HK-2 (cell line): ENCODE measurements around the gene PEMT.
"Not testable (repeated sequence)": the region's sequence is repeated elsewhere in the genome, so short reads cannot be mapped to it uniquely, and the experiment has no call there.

Experiments
- DNase-seq: peaks from one replicate; pipeline ENCODE4 v3.0.0-alpha.2; 2018; ENCODE audit not compliant: unreplicated experiment

The PEMT gene, protein sequence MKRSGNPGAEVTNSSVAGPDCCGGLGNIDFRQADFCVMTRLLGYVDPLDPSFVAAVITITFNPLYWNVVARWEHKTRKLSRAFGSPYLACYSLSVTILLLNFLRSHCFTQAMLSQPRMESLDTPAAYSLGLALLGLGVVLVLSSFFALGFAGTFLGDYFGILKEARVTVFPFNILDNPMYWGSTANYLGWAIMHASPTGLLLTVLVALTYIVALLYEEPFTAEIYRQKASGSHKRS

DNA sequence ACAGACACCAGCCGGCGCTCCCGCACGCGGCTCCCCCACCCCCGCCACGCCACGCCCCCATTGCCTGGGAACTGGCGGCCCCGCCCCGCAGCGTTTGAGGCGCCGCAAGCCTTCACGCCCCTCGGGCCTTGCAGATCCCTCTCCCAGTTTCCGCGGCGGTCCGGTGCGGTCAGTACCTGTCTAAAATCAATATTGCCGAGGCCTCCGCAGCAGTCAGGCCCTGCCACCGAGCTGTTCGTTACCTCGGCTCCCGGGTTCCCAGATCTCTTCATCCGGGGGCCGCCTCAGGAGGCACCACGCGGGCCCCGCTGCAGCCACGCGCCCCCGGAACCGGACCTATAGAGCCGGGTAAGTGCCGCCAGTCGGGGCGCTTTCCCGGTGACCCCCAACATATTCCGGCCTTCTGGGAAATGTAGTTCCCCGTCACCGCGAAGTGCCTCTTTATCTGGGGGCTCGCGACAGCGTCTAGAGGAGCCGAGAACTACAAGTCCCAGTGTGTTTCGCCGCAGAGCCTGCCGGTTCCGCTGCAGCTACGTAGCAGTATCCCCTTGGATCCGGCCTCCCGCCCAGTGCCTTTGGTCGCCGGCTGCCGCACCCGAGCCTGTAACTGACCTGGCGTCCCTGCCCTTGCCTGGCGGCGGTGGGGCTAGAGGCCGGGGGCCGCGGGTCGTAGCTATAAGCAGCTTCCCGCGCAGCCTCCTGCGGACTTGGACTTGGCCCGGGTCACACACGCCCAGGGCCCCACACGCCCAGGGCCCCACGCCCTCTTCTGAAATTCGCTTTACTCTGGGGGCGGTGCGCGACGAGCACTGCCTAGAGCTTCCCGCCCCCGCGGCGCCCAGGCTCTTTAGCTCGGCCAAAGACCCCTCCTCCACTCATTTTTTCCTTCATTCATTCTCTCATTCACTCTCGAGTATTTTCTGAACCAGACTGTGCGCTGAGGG lies at the start of gene PEMT:
TSS of gene PEMT (minus strand) at position 354 of the 944 bp plus-strand sequence. CDS start at position 272, 82 bp downstream.
- DNase-seq: peak; percentile 95

DNA sequence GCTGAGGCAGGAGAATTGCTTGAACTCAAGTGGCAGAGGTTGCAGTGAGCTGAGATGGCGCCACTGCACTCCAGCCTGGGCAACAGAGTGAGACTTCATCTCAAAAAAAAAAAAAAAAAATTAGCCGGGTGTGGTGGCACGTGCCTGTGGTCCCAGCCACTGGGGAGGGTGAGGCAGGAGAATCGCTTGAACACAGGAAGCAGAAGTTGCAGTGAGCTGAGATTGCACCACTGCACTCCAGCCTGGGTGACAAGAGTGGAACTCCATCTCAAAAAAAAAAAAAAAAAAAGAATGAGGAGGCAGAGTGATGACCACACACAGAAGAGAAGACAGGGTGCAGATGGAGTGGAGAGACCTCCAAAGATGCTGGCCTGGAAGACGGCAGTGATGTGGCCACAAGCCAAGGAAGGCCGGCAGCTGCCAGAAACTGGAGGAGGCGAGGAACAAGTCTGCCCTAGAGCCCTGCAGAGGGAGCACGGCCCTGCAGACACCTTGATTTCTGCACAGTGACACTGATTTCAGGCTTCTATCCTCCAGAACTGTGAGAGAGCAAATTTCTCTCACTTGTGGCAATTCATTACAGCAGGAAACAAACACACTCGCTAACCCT lies 48.3 kb upstream of the PEMT start:
- DNase-seq: not testable (repeated sequence)

DNA sequence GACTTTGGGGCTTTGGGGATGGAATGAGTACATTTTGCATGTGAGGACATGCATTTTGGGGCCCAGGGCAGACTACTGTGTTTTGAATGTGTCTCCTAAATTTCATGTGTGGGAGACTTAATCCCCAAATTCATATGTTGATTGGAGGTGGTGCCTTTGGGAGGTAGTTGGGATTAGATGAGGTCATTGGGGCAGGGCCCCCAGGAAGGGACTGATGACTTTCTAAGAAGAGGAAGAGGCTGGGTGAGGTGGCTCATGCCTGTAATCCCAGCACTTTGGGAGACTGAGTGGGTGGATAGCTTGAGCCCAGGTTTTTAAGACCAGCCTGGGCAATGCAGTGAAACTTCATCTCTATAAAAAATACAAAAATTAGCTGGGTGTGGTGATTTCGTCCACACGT lies 47.0 kb upstream of the PEMT start:
- no peak for DNase-seq

DNA sequence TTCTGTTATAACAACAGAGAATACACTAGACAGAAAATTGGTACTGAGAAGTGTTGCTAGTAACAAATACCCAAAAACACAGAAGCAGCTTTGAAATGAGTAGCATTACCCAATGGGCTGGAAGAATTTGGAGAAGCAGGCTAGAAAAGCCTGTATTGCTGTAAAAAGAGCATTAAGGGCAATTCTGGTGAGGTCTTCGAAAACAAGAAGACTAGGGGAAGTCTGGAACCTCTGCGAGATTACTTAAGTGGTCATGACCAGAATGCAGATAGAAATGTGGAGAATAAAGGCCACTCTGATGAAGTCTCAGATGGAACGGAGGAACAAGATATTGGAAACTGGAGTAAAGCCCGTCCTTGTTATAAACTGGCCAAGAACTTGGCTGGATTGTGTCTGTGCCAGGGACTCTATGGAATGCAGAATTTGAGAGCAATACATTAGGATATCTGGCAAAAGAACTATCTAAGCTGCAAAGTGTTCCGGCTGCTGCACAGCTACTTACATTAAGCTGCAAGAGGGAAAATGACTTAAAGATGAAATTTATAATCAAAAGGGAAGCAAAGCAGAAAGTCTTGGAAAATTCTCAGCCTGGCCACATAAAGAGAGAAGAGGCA lies 44.9 kb upstream of the PEMT start:
- no peak for DNase-seq

DNA sequence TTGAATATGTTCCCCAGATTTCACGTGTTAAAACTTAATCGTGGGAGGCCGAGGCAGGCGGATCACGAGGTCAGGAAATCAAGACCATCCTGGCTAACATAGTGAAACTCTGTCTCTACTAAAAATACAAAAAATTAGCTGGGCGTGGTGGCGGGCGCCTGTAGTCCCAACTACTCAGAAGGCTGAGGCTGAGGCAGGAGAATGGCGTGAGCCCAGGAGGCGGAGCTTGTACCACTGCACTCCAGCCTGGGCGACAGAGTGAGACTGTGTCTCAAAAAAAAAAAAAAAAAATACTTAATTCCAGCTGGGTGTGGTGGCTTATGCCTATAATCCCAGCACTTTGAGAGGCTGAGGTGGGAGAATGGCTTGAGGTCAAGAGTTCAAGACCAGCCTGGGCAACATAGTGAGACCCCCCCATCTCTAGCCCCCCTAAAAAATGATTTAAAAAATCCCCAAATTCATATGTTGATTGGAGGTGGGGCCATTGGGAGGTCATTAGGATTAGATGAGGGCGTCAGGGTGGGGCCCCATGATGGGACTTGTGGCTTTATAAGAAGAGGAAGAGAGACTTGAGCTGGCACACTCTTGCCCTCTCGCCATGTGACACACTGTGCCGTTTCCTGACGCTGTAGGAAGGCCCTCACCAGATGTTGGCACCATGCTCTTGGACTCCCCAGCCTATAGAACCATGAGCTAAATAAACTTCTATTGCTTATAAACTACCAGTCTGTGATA lies 44.2 kb upstream of the PEMT start:
- not testable (repeated sequence) for DNase-seq

DNA sequence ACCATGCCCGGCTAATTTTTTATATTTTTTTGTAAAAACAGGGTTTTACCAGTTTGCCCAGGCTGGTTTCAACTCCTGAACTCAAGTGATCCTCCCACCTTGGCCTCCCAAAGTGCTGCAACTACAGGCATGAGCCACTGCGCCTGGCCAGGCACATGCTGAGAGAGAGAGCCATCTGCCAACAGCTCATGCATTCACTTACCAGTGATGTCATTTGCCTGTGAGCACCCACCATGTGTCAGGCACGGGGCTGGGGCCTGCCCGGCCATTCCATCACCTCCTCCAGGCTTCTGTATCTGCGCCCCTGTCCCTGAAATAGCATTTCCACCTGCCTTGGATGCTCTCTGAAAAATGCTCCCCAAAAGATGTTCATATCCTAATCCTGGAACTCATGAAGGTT lies 43.6 kb upstream of the PEMT start:
- no peak for DNase-seq

DNA sequence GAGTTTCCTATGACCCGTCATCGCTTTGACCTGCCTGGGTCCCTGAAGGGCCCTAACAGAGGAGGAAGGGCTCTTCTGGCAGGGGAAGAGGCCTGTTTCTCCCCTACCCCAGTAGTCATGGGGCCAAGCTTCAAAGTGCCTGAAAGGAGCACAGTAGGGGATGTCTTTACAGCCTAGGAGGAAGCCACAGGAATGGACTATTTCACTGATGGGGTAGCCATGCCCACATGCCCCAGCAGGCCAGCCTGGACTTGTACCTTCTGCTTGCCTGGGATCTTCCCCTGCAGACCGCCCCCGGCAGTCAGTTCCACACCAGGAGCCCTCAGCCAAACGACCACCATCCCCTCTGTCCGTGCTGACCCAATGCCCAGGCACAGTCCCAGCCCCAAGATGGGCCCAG lies 41.8 kb upstream of the PEMT start:
- DNase-seq: no peak

DNA sequence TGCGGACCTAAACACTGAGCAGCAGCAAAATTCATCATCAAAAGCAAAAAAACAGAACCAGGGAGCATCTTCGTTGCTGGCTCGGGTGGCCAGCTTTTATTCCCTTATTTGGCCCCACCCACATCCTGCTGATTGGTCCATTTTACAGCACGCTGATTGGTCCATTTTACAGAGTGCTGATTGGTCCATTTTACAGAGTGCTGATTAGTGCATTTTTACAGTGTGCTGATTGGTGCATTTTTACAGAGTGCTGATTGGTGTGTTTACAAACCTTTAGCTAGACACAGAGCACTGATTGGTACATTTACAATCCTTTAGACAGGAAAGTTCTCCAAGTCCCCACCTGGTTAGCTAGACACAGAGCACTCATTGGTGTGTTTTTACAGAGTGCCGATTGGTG lies 41.2 kb upstream of the PEMT start:
- DNase-seq: not testable (repeated sequence)

DNA sequence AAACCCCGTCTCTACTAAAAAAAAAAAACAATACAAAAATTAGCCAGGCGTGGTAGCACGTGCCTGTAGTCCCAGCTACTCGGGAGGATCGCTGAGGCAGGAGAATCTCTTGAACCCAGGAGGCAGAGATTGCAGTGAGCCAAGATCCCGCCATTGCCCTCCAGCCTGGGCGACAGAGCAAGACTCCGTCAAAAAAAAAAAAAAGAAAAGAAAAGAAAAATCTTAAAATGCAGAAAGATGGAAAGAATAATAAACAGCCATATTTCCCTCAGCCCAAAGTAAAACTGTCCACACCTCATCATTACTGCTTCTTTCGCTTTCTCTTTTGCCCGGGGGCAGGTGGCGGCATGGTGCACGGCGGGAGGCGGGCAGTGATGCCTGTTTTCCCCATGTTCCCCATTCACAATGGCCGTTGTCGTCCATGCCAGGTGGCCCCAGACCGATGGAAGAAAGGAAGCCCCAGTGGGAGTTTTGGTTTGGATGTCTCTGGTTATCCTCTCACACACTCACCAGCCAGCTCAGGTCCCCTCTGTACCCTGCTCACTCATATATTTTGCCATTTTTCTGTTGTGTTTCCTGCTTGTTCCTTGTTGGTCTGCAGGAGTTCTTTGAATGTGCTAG lies 37.0 kb upstream of the PEMT start:
- DNase-seq: no peak

DNA sequence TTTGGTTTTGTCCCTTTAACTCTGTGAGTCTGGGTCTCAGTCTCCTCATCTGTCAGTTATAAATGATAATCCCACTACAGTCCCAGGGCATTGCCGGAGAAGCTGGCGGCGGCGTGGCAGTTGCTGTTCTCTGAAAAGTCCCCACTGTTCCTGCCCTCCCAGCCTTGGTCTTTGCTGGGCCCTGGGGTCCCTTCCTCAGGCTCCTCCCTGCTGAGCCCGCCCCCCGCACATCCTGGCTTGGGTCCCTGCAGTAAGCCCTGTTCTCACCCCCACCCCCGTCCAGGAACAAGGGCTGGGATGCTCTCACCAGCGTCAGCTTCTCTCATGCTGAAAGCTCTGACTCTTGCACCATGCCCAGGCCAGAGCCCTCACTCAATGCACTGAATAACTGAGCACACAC lies 35.3 kb upstream of the PEMT start:
- DNase-seq: no peak

DNA sequence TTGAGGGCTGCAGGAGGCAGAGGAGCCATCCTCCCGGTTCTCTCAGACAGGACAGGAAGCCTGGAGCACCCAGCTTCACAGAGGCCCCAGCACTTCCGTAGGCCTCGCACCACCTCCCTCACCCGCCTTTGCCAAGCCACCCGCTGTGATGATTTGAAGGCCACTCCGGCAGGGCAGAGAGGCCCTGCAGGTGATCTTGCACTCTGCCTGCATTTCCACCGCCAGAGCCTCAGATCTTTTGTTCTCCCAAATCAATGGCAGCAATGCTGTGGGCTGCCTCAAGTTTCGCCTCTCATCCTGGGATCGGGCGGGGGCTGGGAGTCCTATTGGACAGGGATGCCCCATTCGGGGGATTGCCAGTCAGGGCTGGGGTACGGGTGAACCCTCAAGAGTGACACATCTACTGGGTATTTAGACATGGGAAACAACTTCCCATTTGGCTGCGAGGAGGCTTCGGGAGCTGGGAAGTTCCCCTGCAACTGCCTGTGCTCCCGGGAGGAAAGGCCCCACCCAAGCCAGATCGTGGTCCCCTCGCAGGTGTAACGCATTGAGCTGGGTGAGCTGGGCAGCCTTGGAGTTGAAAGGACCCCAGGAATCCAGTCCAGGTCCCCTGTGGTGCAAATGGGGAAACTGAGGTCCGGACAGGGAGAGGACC lies 34.8 kb upstream of the PEMT start:
- no peak for DNase-seq

DNA sequence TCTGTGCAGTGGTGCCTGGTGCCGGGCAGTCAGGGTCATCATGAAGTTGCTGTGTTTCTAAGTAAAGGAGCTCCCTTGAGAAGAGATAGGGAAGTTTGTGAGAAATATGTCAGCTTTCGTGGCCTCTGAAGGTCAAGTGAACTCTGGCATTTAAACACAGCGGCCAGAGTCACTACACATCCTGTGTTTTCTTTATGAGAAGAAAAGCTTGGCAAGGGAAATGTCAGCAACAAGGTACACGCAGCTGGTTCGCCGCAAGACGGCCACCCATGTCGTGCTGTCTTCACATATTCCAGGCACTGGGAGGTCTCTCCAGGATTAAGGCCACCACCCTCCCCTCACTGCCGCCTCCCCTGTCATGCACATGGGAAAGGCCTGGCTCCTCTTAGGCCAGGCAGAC lies 33.2 kb upstream of the PEMT start:
- DNase-seq: no peak

DNA sequence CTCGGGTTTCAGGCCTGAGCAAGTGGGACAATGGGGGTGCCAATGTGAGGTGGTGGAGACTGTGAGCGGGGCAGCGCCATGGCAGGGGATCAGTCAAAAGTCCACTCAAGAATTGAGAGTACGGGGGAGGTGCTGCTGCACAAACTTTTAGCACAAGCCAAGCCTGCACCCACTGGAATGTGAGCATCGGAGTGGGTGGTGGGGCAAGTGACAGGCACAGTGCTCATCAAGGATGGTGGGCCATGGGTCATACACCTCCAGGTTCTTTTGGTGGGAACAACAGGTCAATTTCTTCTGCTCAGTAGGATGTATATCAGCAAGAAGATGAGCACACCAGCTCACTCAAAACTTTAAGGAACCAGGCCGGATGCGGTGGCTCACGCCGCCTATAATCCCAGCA lies 32.4 kb upstream of the PEMT start:
- DNase-seq: no peak

DNA sequence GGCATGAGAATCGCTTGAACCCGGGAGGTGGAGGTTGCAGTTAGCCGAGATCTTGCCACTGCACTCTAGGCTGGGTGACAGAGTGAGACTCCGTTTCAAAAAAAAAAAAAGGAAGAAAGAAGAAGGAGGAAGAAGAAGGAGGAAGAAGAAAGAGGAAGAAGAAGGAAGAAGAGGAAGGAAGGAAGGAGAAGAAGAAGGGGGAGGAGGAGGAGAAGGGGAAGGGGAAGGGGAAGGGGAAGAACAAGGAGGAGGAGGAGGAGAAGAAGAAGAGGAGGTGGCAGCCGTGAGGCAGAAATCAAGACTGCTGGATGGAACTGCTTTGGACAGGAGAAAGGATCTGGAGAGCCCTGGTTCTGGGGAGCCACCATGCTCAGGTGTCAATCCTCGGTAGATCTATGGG lies 29.7 kb upstream of the PEMT start:
- DNase-seq: no peak

DNA sequence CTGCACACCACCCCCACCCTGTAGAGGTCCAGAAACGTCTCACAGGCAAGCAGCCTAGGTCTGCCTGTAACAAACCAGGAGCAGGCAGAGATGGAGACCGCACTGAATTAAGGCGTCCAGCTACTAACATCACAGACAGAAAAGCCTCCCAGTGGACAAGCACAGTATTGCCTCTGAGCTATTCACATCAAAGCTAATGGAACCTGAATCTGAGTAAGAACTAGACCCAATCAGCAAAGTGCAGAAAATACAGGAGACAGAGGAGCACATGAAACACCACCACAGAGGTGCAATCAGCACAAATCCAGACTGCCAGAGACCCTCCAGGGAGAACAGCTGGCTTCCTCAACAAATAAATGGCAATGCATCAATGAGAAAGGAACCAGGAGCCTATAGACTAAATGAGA lies 22.2 kb upstream of the PEMT start:
- peak; percentile 18 for DNase-seq

DNA sequence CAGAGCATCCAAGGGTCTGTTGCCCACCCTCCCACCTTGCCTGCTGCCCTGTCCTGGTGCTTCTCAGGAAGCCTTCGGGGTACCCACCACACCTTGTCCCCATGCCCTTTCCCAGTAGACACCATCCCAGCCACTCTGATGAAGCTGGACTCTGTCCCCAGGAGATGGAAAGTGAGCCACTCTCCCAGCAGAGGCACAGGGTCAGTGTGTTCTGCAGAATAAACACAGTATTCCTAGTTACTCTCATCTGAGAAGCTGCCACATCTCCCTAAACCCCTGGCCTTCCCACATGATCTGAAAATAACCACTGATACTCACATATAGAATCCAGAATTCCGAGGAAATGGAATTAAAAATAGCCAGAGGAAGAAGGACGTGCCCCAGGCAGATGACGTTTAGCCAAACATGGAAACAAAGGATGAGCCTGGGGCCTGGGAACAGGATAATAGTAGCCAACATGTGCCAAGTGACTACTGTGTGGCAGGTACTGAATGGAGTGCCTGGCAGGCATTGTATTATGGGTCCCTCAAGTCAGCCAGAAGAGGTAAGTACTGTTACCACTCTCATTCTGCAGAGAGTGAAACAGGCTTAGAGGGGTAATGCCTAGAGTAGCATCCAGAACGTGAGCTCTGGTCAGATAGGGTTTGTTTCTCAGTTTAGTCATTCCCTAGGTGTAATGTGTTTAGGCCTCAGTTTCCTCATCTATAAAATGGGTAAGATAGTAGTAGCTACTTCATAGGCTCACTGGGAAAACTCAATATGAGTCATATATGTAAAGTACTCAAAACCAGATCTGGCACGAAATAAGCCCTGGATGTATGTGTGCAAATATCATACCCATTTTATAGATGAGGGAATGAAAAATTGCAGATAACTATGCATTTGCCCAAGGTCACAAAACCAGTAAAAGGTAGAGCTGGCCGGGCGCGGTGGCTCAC lies 20.8 kb upstream of the PEMT start:
- no peak for DNase-seq

DNA sequence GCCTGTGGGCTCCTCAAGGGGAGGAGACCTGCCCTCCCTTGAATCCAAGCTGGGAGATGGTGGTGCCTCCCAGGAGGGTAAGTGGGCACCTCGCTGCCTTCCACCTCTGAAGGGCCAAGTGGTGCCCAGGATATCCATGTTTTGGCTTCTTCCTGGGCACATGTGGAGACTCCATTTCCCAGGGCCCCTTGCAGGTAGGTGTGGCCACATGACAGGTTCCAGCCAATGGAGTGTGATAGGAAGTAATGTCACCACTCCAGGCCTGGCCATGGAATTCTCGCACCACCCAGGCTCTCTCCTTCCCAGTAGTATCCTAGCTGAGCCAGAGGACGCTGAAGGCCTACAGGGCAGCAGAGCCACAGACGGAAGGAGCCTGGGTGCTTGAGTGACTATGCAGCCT lies 17.6 kb upstream of the PEMT start:
- DNase-seq: no peak

DNA sequence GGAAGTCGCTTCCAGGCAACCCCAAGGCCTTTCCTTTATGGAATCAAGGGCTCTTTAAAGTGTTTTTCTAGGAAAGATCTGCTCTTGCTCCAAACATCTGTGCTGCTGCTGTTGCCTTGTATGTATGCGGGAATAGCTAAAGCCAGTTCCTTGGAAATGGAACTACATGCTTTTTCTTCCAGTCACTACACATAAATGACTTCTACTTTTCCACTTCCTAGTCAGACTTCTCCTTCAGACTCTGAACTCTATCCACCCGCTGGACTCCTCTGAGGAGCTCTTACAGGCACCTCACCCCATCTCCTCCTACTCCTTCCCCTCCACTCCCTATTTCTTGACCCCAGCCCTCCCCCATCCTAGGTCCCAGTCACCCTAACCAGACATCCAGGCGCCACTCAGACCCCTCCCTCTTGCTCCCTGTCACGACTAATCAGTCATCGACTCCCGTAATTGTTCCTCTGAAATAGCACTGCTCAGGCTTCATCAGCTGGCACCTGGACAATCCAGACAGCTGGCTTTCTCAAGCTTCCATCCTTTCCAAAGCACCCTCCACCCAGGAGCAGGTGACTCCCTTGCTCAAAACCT lies 15.0 kb upstream of the PEMT start:
- no peak for DNase-seq

DNA sequence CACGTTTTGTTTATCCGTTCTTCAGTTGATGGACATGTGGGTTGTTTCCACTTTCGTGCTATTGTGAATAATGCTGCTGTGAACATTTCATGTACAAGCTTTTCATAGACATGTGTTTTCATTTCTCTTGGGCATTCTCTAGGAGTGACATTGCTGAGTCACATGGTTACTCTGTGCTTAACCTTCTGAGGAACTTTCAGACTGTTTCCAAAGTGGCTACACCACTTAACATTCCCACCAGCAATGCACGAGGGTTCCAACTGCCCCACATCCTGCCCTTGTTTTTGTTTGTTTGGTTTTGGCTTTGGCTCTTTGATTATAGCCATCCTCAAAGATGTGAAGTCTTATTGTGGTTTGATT lies 14.2 kb upstream of the PEMT start:
- no peak for DNase-seq
